Measurements from ENCODE around the gene GPC3. TPM values are rescaled to one million over a fixed set of nuclear protein-coding genes. Genes with fewer than 3 reads are reported as not detected.

The GPC3 gene
- total and polyA plus RNA-seq, 3 experiments from 2014 or later, result not detected

- Mint-ChIP-seq H3K36me3 (no peaks in the 10 kb centered on the region), H3K27me3 (peaks cover 0 to 14% of the 10 kb centered on the region in 2 donors), H3K4me1 (no peaks in the 10 kb centered on the region), H3K4me3 (no peak overlapping the region), H3K9me3 (no peaks in the 10 kb centered on the region), H3K27ac (no peak overlapping the region)
- CTCF ChIA-PET, result no interaction called here
- H3K27me3 ChIP-seq (ENCODE audit: insufficient read depth, low read length, poor library complexity, severe bottlenecking), result no peaks in the 10 kb centered on the region
- POLR2A ChIA-PET, result no interaction called here
- no peak for DNase-seq
- no peaks in the 10 kb centered on the region for H3K9me3 ChIP-seq (ENCODE audit: low read length)
- no peaks in the 10 kb centered on the region for H3K36me3 ChIP-seq (ENCODE audit: insufficient read depth, low read length)
- H3K4me1 ChIP-seq (ENCODE audit: insufficient read depth, low read length), result no peaks in the 10 kb centered on the region
- no peak overlapping the region for H3K4me3 ChIP-seq (ENCODE audit: low read length)
- no peak overlapping the region for H3K27ac ChIP-seq (ENCODE audit: low read depth, low read length)
These were observed 41.9 kb downstream of the GPC3 start for GRCh38 chrX:133943507-133943906.

- ChIA-PET CTCF (no interaction called here), POLR2A (no interaction called here)
- H3K9me3 Mint-ChIP-seq, result no peaks in the 10 kb centered on the region
These were observed 45.6 kb downstream of the GPC3 start for GRCh38 chrX:133939655-133940302.

GRCh38 chrX:133938530-133938929 lies 46.9 kb downstream of the GPC3 start:
- Mint-ChIP-seq H3K9me3 (no peaks in the 10 kb centered on the region), H3K36me3 (no peaks in the 10 kb centered on the region), H3K4me3 (no peak overlapping the region), H3K4me1 (no peaks in the 10 kb centered on the region), H3K27ac (no peak overlapping the region), H3K27me3 (peaks cover 0 to 5% of the 10 kb centered on the region in 2 donors)
- ChIA-PET CTCF (no interaction called here), POLR2A (no interaction called here)
- DNase-seq, result no peak
- H3K27me3 ChIP-seq (ENCODE audit: insufficient read depth, low read length, poor library complexity, severe bottlenecking), result no peaks in the 10 kb centered on the region
- no peaks in the 10 kb centered on the region for H3K36me3 ChIP-seq (ENCODE audit: insufficient read depth, low read length)
- H3K27ac ChIP-seq (ENCODE audit: low read depth, low read length), result no peak overlapping the region
- no peaks in the 10 kb centered on the region for H3K4me1 ChIP-seq (ENCODE audit: insufficient read depth, low read length)
- no peaks in the 10 kb centered on the region for H3K9me3 ChIP-seq (ENCODE audit: low read length)
- H3K4me3 ChIP-seq (ENCODE audit: low read length), result no peak overlapping the region

More at GRCh38 chrX:133939655-133940302, 45.6 kb downstream of the GPC3 start:
- no peaks in the 10 kb centered on the region for H3K4me1 ChIP-seq (ENCODE audit: insufficient read depth, low read length)
- no peaks in the 10 kb centered on the region for H3K9me3 ChIP-seq (ENCODE audit: low read length)
- H3K36me3 ChIP-seq (ENCODE audit: insufficient read depth, low read length), result no peaks in the 10 kb centered on the region
- no peaks in the 10 kb centered on the region for H3K36me3 Mint-ChIP-seq
- H3K27ac Mint-ChIP-seq, result no peak overlapping the region
- no peak overlapping the region for H3K4me3 ChIP-seq (ENCODE audit: low read length)
- DNase-seq, result no peak
- no peak overlapping the region for H3K27ac ChIP-seq (ENCODE audit: low read depth, low read length)
- H3K27me3 ChIP-seq (ENCODE audit: insufficient read depth, low read length, poor library complexity, severe bottlenecking), result no peaks in the 10 kb centered on the region
- H3K4me1 Mint-ChIP-seq, result no peaks in the 10 kb centered on the region
- no peak overlapping the region for H3K4me3 Mint-ChIP-seq
- H3K27me3 Mint-ChIP-seq, result peaks cover 0 to 9% of the 10 kb centered on the region in 2 donors

GRCh38 chrX:133937022-133937421 lies 48.4 kb downstream of the GPC3 start:
- DNase-seq, result no peak
- ChIA-PET CTCF (no interaction called here), POLR2A (no interaction called here)
- peaks cover 0 to 3% of the 10 kb centered on the region in 2 donors for H3K27me3 Mint-ChIP-seq
- no peaks in the 10 kb centered on the region for H3K36me3 Mint-ChIP-seq
- no peaks in the 10 kb centered on the region for H3K4me1 ChIP-seq (ENCODE audit: insufficient read depth, low read length)
- H3K36me3 ChIP-seq (ENCODE audit: insufficient read depth, low read length), result no peaks in the 10 kb centered on the region
- H3K9me3 ChIP-seq (ENCODE audit: low read length), result no peaks in the 10 kb centered on the region
- H3K27ac ChIP-seq (ENCODE audit: low read depth, low read length), result no peak overlapping the region
- no peaks in the 10 kb centered on the region for H3K27me3 ChIP-seq (ENCODE audit: insufficient read depth, low read length, poor library complexity, severe bottlenecking)
- no peak overlapping the region for H3K4me3 ChIP-seq (ENCODE audit: low read length)
- no peak overlapping the region for H3K27ac Mint-ChIP-seq
- H3K4me1 Mint-ChIP-seq, result no peaks in the 10 kb centered on the region
- no peak overlapping the region for H3K4me3 Mint-ChIP-seq
- H3K9me3 Mint-ChIP-seq, result no peaks in the 10 kb centered on the region

- Mint-ChIP-seq H3K9me3 (no peaks in the 10 kb centered on the region), H3K36me3 (no peaks in the 10 kb centered on the region), H3K27me3 (peaks cover 4 to 10% of the 10 kb centered on the region in 2 donors), H3K4me1 (no peaks in the 10 kb centered on the region), H3K27ac (no peak overlapping the region), H3K4me3 (no peak overlapping the region)
- Histone ChIP-seq H3K36me3 (ENCODE audit: insufficient read depth, low read length) (no peaks in the 10 kb centered on the region), H3K9me3 (ENCODE audit: low read length) (no peaks in the 10 kb centered on the region), H3K27me3 (ENCODE audit: insufficient read depth, low read length, poor library complexity, severe bottlenecking) (no peaks in the 10 kb centered on the region), H3K4me3 (ENCODE audit: low read length) (no peak overlapping the region), H3K27ac (ENCODE audit: low read depth, low read length) (no peak overlapping the region), H3K4me1 (ENCODE audit: insufficient read depth, low read length) (no peaks in the 10 kb centered on the region)
- no peak for DNase-seq
- CTCF ChIA-PET, result no interaction called here
- POLR2A ChIA-PET, result no interaction called here
These were observed 50.3 kb downstream of the GPC3 start for GRCh38 chrX:133935076-133935475.

- no peak for DNase-seq
- H3K9me3 Mint-ChIP-seq, result no peaks in the 10 kb centered on the region
- Histone ChIP-seq H3K27me3 (ENCODE audit: insufficient read depth, low read length, poor library complexity, severe bottlenecking) (no peaks in the 10 kb centered on the region), H3K4me3 (ENCODE audit: low read length) (no peak overlapping the region), H3K36me3 (ENCODE audit: insufficient read depth, low read length) (no peaks in the 10 kb centered on the region), H3K27ac (ENCODE audit: low read depth, low read length) (no peak overlapping the region), H3K9me3 (ENCODE audit: low read length) (no peaks in the 10 kb centered on the region), H3K4me1 (ENCODE audit: insufficient read depth, low read length) (no peaks in the 10 kb centered on the region)
- CTCF ChIA-PET, result no interaction called here
- no peaks in the 10 kb centered on the region for H3K36me3 Mint-ChIP-seq
- POLR2A ChIA-PET, result no interaction called here
- H3K27ac Mint-ChIP-seq, result no peak overlapping the region
- H3K4me1 Mint-ChIP-seq, result no peaks in the 10 kb centered on the region
- peaks cover 4 to 12% of the 10 kb centered on the region in 2 donors for H3K27me3 Mint-ChIP-seq
- H3K4me3 Mint-ChIP-seq, result no peak overlapping the region
These were observed 52.1 kb downstream of the GPC3 start for GRCh38 chrX:133933316-133933715.

- H3K36me3 Mint-ChIP-seq, result no peaks in the 10 kb centered on the region
- H3K27me3 Mint-ChIP-seq, result peaks cover 4 to 9% of the 10 kb centered on the region in 2 donors
- H3K36me3 ChIP-seq (ENCODE audit: insufficient read depth, low read length), result no peaks in the 10 kb centered on the region
- no peaks in the 10 kb centered on the region for H3K4me1 Mint-ChIP-seq
- H3K9me3 ChIP-seq (ENCODE audit: low read length), result no peaks in the 10 kb centered on the region
- CTCF ChIA-PET, result no interaction called here
- POLR2A ChIA-PET, result no interaction called here
- H3K4me1 ChIP-seq (ENCODE audit: insufficient read depth, low read length), result no peaks in the 10 kb centered on the region
- no peak for DNase-seq
- no peak overlapping the region for H3K4me3 Mint-ChIP-seq
- H3K27ac ChIP-seq (ENCODE audit: low read depth, low read length), result no peak overlapping the region
- no peak overlapping the region for H3K4me3 ChIP-seq (ENCODE audit: low read length)
- H3K27me3 ChIP-seq (ENCODE audit: insufficient read depth, low read length, poor library complexity, severe bottlenecking), result no peaks in the 10 kb centered on the region
- H3K27ac Mint-ChIP-seq, result no peak overlapping the region
- H3K9me3 Mint-ChIP-seq, result no peaks in the 10 kb centered on the region
These were observed 55.4 kb downstream of the GPC3 start for GRCh38 chrX:133929836-133930464.

GRCh38 chrX:133928365-133928764 lies 57.0 kb downstream of the GPC3 start:
- CTCF ChIA-PET, result no interaction called here
- Histone ChIP-seq H3K27me3 (ENCODE audit: insufficient read depth, low read length, poor library complexity, severe bottlenecking) (no peaks in the 10 kb centered on the region), H3K4me3 (ENCODE audit: low read length) (no peak overlapping the region), H3K27ac (ENCODE audit: low read depth, low read length) (no peak overlapping the region), H3K36me3 (ENCODE audit: insufficient read depth, low read length) (no peaks in the 10 kb centered on the region), H3K4me1 (ENCODE audit: insufficient read depth, low read length) (peaks cover 3% of the 10 kb centered on the region), H3K9me3 (ENCODE audit: low read length) (no peaks in the 10 kb centered on the region)
- Mint-ChIP-seq H3K27ac (no peak overlapping the region), H3K9me3 (no peaks in the 10 kb centered on the region), H3K4me3 (no peak overlapping the region), H3K4me1 (peaks cover under 1 to 5% (median 5%) of the 10 kb centered on the region in 3 donors), H3K27me3 (peaks cover 4 to 10% of the 10 kb centered on the region in 2 donors), H3K36me3 (no peaks in the 10 kb centered on the region)
- POLR2A ChIA-PET, result no interaction called here
- no peak for DNase-seq
